HG02623 (cell line): Measurements from ENCODE around the gene QRICH1.

Source experiments
- ATAC-seq: cut with Tn5 transposase; IDR thresholded peaks from one replicate; pipeline ENCODE4 v1.9.1; 2021; ENCODE audit warnings: moderate library complexity; ENCODE audit not compliant: unreplicated experiment

The QRICH1 gene

GRCh38 chr3:48999085-48999858 is 94.6 kb downstream of the QRICH1 start:
- ATAC-seq: no peak

GRCh38 chr3:48997714-48998637 is 95.9 kb downstream of the QRICH1 start:
- no peak for ATAC-seq

- ATAC-seq: no peak
Observed at GRCh38 chr3:48997102-48997635, 96.7 kb downstream of the QRICH1 start.

- ATAC-seq: no peak
Observed at GRCh38 chr3:48996640-48997039, 97.2 kb downstream of the QRICH1 start.

GRCh38 chr3:48993834-48994233 is 100.0 kb downstream of the QRICH1 start:
- ATAC-seq: no peak

GRCh38 chr3:48991851-48992545 is 101.9 kb downstream of the QRICH1 start:
- ATAC-seq: no peak

- ATAC-seq: no peak
Observed at GRCh38 chr3:48990636-48991469, 103.0 kb downstream of the QRICH1 start.

- ATAC-seq: peak; percentile 41
Observed at GRCh38 chr3:48989796-48990635, 103.9 kb downstream of the QRICH1 start, which contains the start of gene P4HTM. P4HTM (plus strand) TSS chr3:48990241; CDS start chr3:48990257, 16 bp downstream.

GRCh38 chr3:48989126-48989795 is 104.6 kb downstream of the QRICH1 start:
- no peak for ATAC-seq

GRCh38 chr3:48985831-48986376 is 108.0 kb downstream of the QRICH1 start:
- ATAC-seq: no peak

GRCh38 chr3:48984663-48985062 is 109.2 kb downstream of the QRICH1 start:
- no peak for ATAC-seq

- no peak for ATAC-seq
Observed at GRCh38 chr3:48983096-48983495, 110.8 kb downstream of the QRICH1 start.

- ATAC-seq: no peak
Observed at GRCh38 chr3:48982686-48983085, 111.2 kb downstream of the QRICH1 start.

- no peak for ATAC-seq
Observed at GRCh38 chr3:48982016-48982415, 111.9 kb downstream of the QRICH1 start.

- no peak for ATAC-seq
Observed at GRCh38 chr3:48980295-48980694, 113.6 kb downstream of the QRICH1 start.
